HG03045 (cell line): Measurements from ENCODE around the gene GPRIN3.
"Not testable (repeated sequence)": the region's sequence is repeated elsewhere in the genome, so short reads cannot be mapped to it uniquely, and the experiment has no call there.

Experiments used
- ATAC-seq: cut with Tn5 transposase; IDR thresholded peaks from one replicate; pipeline ENCODE4 v1.9.1; 2021; ENCODE audit warnings: mild to moderate bottlenecking, moderate library complexity; ENCODE audit not compliant: unreplicated experiment

Gene GPRIN3

DNA sequence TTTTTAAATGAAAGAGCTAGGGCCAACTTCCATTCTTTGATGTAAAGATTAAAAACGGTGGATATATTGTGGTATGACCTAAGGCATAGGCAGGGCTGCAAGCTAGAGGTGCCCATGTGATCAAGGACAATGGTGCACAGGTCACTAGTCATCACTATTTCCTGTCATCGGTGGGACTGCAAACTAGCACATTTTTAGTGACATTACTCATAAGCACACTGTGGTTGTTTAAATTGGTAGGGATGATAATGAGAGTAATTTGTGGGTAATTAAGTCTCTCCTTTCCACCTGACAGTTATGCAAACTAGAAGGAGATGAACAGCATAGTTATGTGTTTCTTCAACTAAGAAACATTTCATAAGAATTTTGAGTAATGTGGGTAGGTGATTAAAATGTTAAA, 85.4 kb downstream of the GPRIN3 start:
- ATAC-seq: no peak

GRCh38 chr4:89221167-89221867, 86.3 kb downstream of the GPRIN3 start:
- no peak for ATAC-seq

GRCh38 chr4:89218587-89218986, 89.0 kb downstream of the GPRIN3 start:
- no peak for ATAC-seq

- no peak for ATAC-seq
These were observed 90.0 kb downstream of the GPRIN3 start for GRCh38 chr4:89217604-89218003.

- ATAC-seq: no peak
These were observed 90.7 kb downstream of the GPRIN3 start for GRCh38 chr4:89216866-89217265.

DNA sequence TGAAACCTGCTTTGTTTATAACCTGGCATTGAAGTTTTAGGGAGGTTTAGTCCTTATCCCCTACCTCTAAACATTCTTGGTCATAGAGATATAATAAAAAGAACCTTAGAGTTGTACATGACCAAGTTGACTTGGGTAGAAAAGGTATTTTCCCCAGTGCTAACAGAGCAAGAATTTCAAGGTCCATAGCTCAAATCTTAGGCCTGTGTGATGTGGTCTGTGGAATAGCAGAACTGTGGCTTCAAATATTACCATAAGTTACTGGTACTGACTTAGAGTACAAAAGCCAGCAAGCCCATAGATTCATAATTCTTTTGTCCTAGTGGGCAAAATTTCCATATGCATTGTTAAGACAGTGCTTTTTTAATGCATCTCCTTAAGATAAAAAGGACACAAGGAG, 91.2 kb downstream of the GPRIN3 start:
- ATAC-seq: no peak

- ATAC-seq: no peak
These were observed 91.9 kb downstream of the GPRIN3 start for GRCh38 chr4:89215736-89216135.

GRCh38 chr4:89214308-89214707, 93.3 kb downstream of the GPRIN3 start:
- ATAC-seq: no peak

GRCh38 chr4:89213382-89213701, 94.3 kb downstream of the GPRIN3 start:
- ATAC-seq: no peak

- ATAC-seq: no peak
These were observed 94.8 kb downstream of the GPRIN3 start for GRCh38 chr4:89212666-89213381.

DNA sequence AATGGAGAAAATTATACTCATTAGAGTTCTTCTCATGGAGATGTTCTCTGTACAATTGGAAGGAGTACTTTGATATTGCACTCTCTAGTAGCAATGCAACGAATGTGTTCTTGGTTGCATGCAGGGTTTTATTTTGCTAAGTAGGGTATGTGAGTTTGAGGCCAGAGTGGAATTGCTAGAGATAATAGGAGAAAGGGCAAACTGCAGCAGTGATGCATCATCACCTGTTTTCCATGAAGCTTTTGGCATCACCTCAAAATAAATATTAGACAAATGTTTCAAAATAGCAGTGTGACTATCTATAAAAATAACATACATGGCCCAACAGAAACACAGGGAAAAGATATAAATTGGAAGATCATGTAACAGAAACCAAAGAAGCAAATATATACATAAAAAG, 103.0 kb downstream of the GPRIN3 start:
- ATAC-seq: no peak

GRCh38 chr4:89203902-89204301, 103.7 kb downstream of the GPRIN3 start:
- no peak for ATAC-seq

DNA sequence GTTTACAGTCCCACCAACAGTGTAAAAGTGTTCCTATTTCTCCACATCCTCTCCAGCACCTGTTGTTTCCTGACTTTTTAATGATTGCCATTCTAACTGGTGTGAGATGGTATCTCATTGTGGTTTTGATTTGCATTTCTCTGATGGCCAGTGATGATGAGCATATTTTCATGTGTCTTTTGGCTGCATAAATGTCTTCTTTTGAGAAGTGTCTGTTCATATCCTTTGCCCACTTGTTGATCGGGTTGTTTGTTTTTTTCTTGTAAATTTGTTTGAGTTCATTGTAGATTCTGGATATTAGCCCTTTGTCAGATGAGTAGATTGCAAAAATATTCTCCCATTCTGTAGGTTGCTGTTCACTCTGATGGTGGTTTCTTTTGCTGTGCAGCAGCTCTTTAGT, 108.2 kb downstream of the GPRIN3 start:
- not testable (repeated sequence) for ATAC-seq

DNA sequence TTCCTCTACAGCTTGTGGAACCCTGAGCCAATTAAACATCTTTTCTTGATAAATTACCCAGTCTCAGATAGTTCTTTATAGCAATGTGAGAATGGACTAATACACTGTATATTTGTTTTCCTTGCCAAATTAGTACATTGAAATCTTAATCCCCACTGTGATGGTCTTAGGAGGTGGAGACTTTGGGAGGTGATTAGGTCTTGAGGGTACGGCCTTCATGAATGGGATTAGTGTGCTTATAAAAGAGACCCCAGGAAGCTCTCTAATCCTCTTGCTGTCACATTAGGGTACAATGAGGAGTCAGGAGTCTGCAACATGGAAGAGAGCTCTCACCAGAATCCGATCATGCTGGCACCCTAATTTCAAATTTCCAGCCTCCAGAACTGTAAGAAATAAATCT, 109.7 kb downstream of the GPRIN3 start:
- no peak for ATAC-seq

- no peak for ATAC-seq
These were observed 110.9 kb downstream of the GPRIN3 start for GRCh38 chr4:89196745-89197144.

DNA sequence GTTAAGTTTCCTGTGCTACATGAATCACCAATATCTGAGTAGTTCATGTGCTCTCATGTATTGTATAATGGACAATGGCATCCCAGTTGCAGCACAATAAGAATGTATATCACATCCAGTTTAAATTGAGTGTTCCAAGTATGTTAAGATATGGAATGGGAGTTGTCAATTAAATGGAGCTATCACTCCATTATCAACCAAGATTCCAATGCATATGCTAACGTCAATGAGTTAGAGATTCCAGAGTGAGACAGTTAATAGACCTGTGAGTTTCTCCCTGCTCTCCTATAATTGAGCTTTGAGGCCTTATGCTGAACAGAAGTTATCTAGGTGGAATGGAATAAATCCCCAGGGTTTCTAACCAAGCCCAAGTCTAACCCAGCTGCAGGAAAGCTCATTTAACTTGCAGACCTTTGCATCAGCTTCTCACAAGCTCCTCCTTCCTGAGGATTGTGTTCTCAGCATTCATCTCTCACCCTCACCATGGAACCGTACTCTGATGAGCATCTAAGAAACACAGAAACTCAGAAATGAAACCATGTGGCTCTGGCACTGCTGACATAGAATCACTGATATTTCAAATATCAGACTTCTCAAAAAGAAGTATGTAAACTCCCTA, 111.4 kb downstream of the GPRIN3 start:
- ATAC-seq: no peak

GRCh38 chr4:89193843-89194242, 113.8 kb downstream of the GPRIN3 start:
- ATAC-seq: no peak
